Measurements from ENCODE around the gene AIDA.
"Not testable (repeated sequence)": the region's sequence is repeated elsewhere in the genome, so short reads cannot be mapped to it uniquely, and the experiment has no call there.

The AIDA gene

DNA sequence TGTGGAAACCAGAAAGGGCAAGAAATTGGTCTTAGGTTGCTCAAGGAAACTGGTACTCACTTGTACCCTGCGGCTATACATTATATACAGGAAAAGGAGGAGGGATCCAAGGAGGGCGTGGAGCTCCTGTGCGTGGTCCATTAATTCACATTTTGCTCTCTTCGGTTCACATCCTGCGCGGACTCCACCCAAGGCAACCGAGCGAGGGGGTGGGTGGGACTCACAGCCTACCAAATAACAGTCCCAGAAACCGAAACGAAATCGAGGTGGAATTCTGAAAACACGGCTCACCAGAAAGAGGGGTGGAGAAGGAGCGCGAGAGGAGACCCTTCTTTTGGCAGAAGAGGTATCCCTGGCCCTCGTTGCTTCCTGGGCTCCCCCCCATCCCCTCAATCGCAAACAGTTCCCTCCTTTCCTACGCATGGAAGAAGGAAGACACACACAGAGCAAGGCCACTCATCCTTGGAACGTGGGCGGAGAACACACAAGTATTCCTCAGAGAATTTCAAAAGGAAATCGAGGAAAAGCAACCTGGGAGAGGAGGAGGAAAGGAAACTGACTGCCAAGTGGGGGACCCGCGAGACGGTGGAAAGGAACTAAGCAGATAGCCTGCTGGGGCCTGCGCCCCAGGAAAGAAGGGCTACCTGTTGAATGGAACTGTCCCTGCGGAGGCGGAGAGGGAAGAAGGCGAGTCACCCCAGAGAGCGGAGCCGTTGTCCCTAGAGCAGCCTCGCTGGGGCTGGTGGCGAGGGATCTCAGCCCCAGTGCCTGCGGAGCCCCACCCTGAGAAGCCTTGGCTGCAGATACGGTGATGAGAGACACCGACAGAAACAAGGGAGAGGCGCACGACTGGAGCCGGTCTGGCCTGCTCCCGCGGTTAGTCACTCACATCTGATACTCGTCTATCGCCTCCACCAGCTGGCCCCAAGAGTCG, 705 bp downstream of the AIDA start:
- DNase-seq, result peak; percentile 63 to 67

DNA sequence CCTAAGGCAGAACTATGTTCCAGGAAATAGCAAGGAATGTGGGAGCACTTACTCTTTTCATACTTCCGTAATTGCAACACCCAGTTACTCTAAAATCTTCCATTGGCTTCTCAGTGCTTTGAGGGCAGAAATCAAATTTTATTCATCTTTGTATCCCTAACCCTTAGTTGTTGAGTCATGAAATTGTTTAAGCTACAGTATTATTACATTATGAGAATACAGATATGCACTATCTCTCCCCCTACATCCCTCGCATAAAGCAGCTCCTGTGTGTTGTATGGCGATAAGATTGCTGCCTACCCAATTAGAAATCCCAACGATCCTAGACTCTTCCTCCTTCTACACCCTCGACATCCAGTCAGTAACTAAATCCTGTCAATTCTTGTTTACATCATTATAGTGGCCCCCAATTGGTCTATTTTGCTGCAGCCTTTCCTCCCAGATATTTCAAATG, 2.6 kb downstream of the AIDA start:
- no peak for DNase-seq

DNA sequence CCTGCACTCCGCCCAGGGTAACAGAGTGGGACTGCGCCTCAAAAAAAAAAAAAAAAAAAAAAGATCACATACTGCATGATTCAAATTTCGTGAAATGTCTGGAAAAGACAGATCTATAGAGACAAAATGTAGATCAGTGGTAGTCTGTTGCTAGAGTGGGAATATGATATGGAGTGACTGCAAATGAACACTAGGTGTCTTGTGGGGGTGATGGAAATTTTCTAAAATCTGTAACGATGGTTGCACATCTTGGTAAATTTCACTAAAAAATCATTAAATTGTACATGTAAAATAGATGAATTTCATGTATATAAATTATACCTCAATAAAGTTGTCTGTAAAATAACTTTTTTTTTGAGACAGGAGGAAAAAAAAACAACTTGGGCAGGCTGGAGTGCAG, 5.5 kb downstream of the AIDA start:
- DNase-seq, result no peak

GRCh38 chr1:222704260-222704659, 8.0 kb downstream of the AIDA start:
- DNase-seq, result no peak

- no peak for DNase-seq
Measured at GRCh38 chr1:222702210-222702609, 10.1 kb downstream of the AIDA start.

GRCh38 chr1:222697826-222698225, 14.5 kb downstream of the AIDA start:
- no peak for DNase-seq

DNA sequence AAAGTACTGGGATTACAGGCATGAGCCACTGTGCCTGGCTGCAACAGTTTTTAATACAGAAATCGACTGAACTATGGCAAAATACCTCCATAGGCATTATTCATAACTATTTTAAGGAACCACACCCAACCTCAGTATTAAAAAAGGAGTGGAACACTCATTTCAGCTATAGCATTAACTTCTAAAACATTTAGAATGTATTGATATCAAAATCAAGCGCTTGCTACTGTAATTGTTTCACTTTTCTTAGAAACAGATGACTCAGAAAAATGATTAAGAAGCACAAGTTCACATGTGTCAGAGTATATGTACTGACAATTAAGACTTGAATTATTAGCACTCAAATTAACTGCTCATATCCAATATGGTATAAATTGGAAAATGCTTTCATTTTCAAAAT, 15.1 kb downstream of the AIDA start:
- DNase-seq, result no peak

GRCh38 chr1:222696741-222697140, 15.6 kb downstream of the AIDA start:
- DNase-seq, result no peak

DNA sequence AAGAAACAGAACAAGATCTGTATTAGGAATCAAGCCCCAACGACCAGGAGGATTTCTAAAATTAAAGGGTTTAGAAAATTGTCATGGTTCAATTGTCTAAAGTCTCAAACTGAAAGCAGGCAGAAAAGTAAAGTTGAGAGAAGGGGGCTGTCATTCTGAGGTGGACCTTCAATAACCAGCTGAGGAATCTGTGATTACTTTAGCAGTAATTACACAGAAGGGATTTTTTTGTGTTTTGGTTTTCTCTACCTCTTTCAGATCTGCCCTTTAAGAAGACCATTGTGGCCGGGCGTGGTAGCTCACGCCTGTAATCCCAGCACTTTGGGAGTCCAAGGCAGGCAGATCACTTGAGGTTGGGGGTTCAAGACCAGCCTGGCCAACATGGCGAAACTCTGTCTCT, 17.4 kb downstream of the AIDA start:
- no peak for DNase-seq

GRCh38 chr1:222691016-222691415, 21.3 kb downstream of the AIDA start:
- no peak for DNase-seq

DNA sequence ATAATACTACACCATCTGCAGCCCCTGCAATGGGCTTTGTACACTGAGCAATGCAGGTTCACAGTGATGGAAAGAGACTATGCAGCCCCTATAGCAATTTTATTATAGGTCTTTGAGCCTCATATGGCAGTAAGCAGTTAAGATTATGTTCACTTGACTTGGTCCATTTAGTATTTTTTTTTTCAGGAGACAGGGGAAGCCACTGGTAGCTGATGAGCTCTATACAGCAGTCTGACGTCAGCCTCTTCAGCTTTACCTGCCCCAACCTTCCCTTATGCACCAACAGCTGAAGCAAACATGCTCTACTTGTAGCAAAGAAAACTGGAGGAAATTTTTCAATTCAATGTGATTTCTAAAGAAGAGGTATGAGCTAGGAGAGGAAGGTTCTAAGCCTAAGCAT, 32.2 kb downstream of the AIDA start:
- no peak for DNase-seq

DNA sequence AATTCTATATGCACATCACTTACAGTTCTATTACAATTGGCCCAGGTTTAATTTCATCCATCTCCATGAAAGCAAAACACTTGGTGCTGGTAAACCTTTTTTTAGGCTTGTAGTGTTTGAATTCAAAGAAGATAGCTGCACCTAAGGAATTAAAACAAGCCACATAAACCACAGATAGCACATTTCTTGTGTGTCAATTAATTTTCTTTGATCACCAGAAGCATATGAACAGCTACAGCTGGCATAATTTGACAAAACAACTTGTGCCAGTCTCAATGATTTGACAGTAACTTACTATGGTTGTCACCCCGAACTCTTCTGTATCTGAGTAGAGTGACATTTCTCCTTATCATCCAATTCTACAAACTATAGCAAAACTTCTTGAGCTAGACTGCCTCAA, 42.2 kb downstream of the AIDA start:
- no peak for DNase-seq

- DNase-seq, result not testable (repeated sequence)
Measured at GRCh38 chr1:222669107-222669506, 43.2 kb downstream of the AIDA start.

DNA sequence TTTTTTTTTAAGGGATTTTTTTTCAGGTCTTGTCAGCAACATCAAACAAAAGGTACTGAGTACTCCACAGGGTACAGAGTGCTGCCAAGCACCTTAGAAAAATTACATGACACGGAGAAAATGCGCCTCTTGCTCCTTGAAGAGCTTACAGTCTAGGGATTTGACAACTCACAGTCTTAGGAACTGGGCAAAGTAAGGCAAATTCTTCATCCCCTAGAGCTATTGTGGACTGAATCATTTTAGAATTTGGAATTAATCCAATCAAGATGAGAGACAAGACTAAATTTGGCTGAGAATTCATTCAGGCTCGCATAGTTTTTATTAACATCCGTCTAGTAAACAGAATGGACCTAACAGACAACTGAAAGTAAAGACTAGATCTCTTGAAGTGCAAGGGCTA, 44.1 kb downstream of the AIDA start:
- DNase-seq, result not testable (repeated sequence)

DNA sequence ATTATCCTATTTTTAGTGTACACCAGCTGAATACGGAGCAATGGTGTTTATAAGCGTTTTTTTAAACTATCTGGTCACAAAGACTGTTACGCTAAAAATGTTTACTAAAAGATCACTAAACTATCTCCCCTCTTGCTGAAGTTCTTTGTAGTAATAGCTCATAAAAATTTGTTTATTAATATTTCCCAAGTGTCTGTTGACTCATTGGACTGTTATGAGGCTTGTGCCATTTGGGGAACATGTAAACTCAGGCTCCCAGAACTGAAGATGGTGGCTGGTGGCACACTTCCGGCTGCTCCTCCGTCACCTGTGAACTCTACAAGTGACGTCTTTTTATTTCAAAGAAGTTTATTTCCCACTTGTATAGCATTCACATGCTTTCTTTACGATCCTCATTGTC, 46.3 kb downstream of the AIDA start:
- no peak for DNase-seq

- no peak for DNase-seq
Measured at GRCh38 chr1:222663431-222663934, 48.8 kb downstream of the AIDA start.

DNA sequence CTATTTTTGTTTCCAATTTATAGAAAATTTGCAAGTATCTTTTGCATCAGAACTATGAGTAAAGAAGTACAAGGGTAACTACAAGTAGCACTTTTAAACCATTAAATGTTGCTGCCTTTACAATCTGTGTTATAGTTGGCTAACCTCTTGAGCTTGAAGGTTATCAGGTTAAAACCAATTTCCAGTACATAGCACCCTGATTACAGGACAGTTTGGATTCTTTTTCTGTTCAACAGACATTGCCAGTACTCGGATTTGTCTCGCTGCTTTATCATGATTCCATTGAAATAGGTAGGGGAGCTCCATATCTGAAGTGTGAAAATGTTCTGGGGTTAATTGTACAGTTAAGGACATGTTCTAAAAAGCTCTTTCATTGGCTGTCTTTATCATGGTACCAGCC, 54.4 kb downstream of the AIDA start:
- DNase-seq, result no peak

- no peak for DNase-seq
Measured at GRCh38 chr1:222656391-222657155, 55.7 kb downstream of the AIDA start.

GRCh38 chr1:222654849-222655248, 57.4 kb downstream of the AIDA start:
- peak; percentile 59 to 63 for DNase-seq

GRCh38 chr1:222653178-222653827, 59.0 kb downstream of the AIDA start:
- DNase-seq, result no peak

DNA sequence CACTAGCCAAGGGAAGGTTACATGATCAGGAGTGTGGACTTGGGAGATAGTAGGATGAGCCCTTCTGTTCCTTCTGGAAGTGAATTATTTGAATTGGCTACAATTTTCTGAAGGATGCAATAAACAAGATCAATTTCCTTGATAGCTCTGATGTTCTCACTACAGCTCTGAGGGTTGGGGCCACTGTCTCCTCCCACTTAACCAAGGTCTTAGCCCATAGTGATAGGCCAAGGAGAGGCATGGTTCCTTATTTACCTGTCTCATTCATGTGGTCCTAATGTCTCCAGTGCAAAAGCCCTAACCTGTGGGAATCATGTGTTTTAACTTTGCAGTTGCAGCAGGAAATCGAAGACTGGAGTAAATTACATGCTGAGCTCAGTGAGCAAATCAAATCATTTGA, 59.6 kb downstream of the AIDA start:
- DNase-seq, result no peak

- peak in 1 of 2 donors; percentile 25 for DNase-seq
Measured at GRCh38 chr1:222644636-222644980, 67.7 kb downstream of the AIDA start.

- peak; percentile 97 to 98 for DNase-seq
Measured at GRCh38 chr1:222643938-222644635, 68.2 kb downstream of the AIDA start.

All from stimulated activated CD4-positive, alpha-beta T cell treated with anti-CD3 and anti-CD28 coated beads, Interleukin-2, amount 100 ng/mL, for 24 hours (primary cell).